Testis (tissue), 3 donors: ENCODE results near the gene CUL4A. TPM values are rescaled to one million over a fixed set of nuclear protein-coding genes. Genes with fewer than 3 reads are reported as not detected.
"Not testable (repeated sequence)": the region's sequence is repeated elsewhere in the genome, so short reads cannot be mapped to it uniquely, and the experiment has no call there.

Source experiments
- DNase-seq: peaks from one replicate; pipeline ENCODE4 v3.0.0-alpha.2; 2019
- H3K27ac ChIP-seq, 2 donors: fragments of 200-600 bp; sonication (generic); one replicate each; pipeline ENCODE4 v1.5.1; 2019
- H3K27me3 ChIP-seq: fragments of 200-600 bp; sonication (generic); one replicate; pipeline ENCODE4 v1.5.1; 2019
- H3K36me3 ChIP-seq: fragments of 200-600 bp; sonication (generic); one replicate; pipeline ENCODE4 v1.5.1; 2017; ENCODE audit warnings: low read depth; ENCODE audit errors: missing control alignments
- H3K4me1 ChIP-seq: fragments of 200-600 bp; sonication (generic); one replicate; pipeline ENCODE4 v1.5.1; 2019
- H3K4me3 ChIP-seq, 2 donors: fragments of 200-600 bp; sonication (generic); one replicate each; pipeline ENCODE4 v1.5.1; 2017 to 2019
- H3K9me3 ChIP-seq: fragments of 200-600 bp; sonication (generic); one replicate; pipeline ENCODE4 v1.5.1; 2017
- POLR2A ChIP-seq: fragments of 450-650 bp; IDR thresholded peaks from one replicate; pipeline ENCODE4 v1.6.1; 2017; ENCODE audit warnings: antibody characterized with exemption, mild to moderate bottlenecking, moderate library complexity
- WGBS, 2 donors: methylation state at CpG; one replicate each; pipeline ENCODE4 v1.1.5; 2018; 5-methylcytosine and 5-hydroxymethylcytosine counted together
- intact Hi-C: fragments of 100-400 bp; cut with DNase I; formaldehyde crosslinking; loops from one replicate; pipeline ENCODE4 v1.15.1; 2023; ENCODE audit warnings: low total_unique reads
- microRNA-seq, 2 donors: library from miRNA; unstranded; fragments of <30 nt; microRNA quantifications; one replicate each; pipeline ENCODE4, GENCODE V29; 2016; ENCODE audit warnings: borderline number of aligned reads in 2 of 2, borderline replicate concordance in 1 of 2
- polyA plus RNA-seq: library from polyadenylated mRNA; stranded (reverse); fragments of 350-450 nt; fragmentation: Illumina TruSeq; extraction: RNeasy Lipid Tissue Mini Kit (QIAGEN cat#74804); gene quantifications from one replicate; pipeline ENCODE4 v1.2.3, GENCODE V29; 2014; ENCODE audit warnings: low read depth, low replicate concordance; ENCODE audit not compliant: insufficient read depth
- small RNA-seq, 2 donors: library from RNA; depleted of rRNA; stranded (forward); fragments of <200 nt; gene quantifications; one replicate each; pipeline ENCODE3, GENCODE V24; 2016
- total RNA-seq, 2 donors: library from RNA; depleted of rRNA; stranded (reverse); fragments of >200 nt; gene quantifications; one replicate each; pipeline ENCODE4 v1.2.3, GENCODE V29; 2016
- TF ChIP-seq, protein P1 (sequence below), 3 experiments: fragments of 450-650 bp in 2 of 3; fragments of 200-600 bp in 1 of 3; sonication (generic) in 1 of 3; IDR thresholded peaks; one replicate each; pipeline ENCODE4 v1.5.1; 2016 to 2019; ENCODE audit warnings: antibody characterized with exemption in 3 of 3, mild to moderate bottlenecking in 2 of 3, moderate library complexity in 1 of 3

Gene CUL4A
- total and polyA plus RNA-seq, 3 donors from 2014 or later: 103 to 168 (median 152) TPM

DNA sequence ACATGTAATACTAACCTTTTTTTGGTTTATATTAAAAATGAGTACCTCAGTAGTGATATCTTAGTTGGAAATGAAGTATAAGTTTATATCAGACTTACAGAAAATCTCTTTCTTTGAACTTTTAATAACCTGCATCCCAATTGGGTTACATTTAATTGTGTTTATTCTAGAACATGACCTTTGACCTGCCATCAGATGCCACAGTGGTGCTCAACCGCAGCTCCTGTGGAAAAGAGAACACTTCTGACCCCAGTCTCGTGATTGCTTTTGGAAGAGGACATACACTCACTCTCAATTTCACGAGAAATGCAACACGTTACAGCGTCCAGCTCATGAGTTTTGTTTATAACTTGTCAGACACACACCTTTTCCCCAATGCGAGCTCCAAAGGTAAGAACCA, 100.1 kb downstream of the CUL4A start:
- H3K36me3 ChIP-seq: no peaks in the 10 kb centered on the region
- H3K27me3 ChIP-seq: no peaks in the 10 kb centered on the region
- no peaks in the 10 kb centered on the region for H3K4me1 ChIP-seq
- H3K27ac ChIP-seq: no peak overlapping the region
- TF ChIP-seq, protein P1, sequence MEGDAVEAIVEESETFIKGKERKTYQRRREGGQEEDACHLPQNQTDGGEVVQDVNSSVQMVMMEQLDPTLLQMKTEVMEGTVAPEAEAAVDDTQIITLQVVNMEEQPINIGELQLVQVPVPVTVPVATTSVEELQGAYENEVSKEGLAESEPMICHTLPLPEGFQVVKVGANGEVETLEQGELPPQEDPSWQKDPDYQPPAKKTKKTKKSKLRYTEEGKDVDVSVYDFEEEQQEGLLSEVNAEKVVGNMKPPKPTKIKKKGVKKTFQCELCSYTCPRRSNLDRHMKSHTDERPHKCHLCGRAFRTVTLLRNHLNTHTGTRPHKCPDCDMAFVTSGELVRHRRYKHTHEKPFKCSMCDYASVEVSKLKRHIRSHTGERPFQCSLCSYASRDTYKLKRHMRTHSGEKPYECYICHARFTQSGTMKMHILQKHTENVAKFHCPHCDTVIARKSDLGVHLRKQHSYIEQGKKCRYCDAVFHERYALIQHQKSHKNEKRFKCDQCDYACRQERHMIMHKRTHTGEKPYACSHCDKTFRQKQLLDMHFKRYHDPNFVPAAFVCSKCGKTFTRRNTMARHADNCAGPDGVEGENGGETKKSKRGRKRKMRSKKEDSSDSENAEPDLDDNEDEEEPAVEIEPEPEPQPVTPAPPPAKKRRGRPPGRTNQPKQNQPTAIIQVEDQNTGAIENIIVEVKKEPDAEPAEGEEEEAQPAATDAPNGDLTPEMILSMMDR (IDR thresholded peaks at IDR 0.05): no peak
- no peak for TF ChIP-seq POLR2A
- DNase-seq: no peak
- no peaks in the 10 kb centered on the region for H3K9me3 ChIP-seq
- intact Hi-C loops: no loop called here
- 90% methylated on average over 6 of the region's 6 CpGs for WGBS, 2 donors
- H3K4me3 ChIP-seq: no peak overlapping the region

DNA sequence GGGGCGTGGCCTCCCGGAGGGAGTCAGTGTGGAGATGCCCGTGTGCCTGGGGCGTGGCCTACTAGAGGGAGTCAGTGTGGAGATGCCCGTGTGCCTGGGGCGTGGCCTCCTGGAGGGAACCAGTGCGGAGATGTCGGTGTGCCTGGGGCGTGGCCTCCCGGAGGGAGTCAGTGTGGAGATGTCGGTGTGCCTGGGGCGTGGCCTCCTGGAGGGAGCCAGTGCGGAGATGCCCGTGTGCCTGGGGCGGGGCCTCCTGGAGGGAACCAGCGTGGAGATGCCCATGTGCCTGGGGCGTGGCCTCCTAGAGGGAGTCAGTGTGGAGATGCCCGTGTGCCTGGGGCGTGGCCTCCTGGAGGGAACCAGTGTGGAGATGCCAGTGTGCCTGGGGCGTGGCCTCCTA, 104.7 kb downstream of the CUL4A start:
- H3K9me3 ChIP-seq, H3K36me3 ChIP-seq, H3K27me3 ChIP-seq, DNase-seq, H3K27ac ChIP-seq, H3K4me3 ChIP-seq, H3K4me1 ChIP-seq, intact Hi-C loops: not testable (repeated sequence)
- 92 to 100% methylated on average over 3 to 20 of the region's 20 CpGs for WGBS, 2 donors

DNA sequence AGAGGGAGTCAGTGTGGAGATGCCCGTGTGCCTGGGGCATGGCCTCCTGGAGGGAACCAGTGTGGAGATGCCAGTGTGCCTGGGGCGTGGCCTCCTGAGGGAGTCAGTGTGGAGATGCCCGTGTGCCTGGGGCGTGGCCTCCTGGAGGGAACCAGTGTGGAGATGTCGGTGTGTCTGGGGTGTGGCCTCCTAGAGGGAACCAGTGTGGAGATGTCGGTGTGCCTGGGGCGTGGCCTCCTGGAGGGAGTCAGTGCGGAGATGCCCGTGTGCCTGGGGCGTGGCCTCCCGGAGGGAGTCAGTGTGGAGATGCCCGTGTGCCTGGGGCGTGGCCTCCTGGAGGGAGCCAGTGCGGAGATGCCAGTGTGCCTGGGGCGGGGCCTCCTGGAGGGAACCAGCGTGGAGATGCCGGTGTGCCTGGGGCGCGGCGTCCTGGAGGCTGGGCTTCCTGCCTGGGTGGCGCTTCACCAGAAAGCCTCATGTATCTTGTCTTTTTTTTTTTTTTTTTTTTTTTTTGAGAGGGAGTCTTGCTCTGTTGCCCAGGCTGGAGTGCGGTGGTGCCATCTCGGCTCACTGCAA, 105.6 kb downstream of the CUL4A start:
- WGBS, 2 donors: 92% methylated on average over 18 to 23 of the region's 23 CpGs
- H3K4me3 ChIP-seq, H3K4me1 ChIP-seq, H3K27ac ChIP-seq, intact Hi-C loops, DNase-seq, H3K27me3 ChIP-seq, H3K9me3 ChIP-seq, H3K36me3 ChIP-seq: not testable (repeated sequence)

DNA sequence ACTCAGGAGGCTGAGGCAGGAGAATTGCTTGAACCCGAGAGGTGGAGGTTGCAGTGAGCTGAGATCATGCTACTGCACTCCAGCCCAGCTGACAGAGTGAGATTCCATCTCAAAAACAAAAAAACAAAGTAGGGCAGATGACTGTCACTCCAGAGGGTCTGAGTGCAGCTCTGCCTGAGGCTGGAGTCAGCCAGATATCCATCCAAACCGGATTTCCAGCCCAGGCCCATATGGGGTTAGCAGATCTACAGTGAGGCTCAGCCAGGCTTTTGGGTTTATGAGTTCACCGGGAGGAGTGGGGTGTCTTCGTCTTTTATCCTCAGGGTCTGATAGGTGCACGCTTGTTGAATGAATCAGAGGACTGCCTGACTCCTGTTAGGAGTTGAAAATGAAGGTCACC, 106.6 kb downstream of the CUL4A start:
- no peak for DNase-seq
- Histone ChIP-seq H3K27ac (no peak overlapping the region), H3K27me3 (no peaks in the 10 kb centered on the region), H3K4me3 (no peak overlapping the region), H3K9me3 (no peaks in the 10 kb centered on the region), H3K4me1 (no peaks in the 10 kb centered on the region), H3K36me3 (no peaks in the 10 kb centered on the region)
- 43 to 93% methylated on average over 1 to 5 of the region's 5 CpGs for WGBS, 2 donors
- TF ChIP-seq POLR2A: no peak
- TF ChIP-seq, protein P1 (IDR thresholded peaks at IDR 0.05): no peak
- intact Hi-C loops: no loop called here

Small RNA genes lying within 50 kb of the gene (microRNA-seq; reads per million reads assigned to microRNA genes)
- gene MIR8075: 0 reads per million in 2 donors

Small RNA genes lying within 50 kb of the gene (small RNA-seq; reads per million reads assigned to genes)
- 0 reads per million in 2 donors for gene AL137002.1
- 0 reads per million in 2 donors for gene MIR8075

Other genes with a start within 250 kb of the CUL4A start
- gene MCF2L, start 240.4 kb upstream of the CUL4A start, total RNA-seq: 10 to 100 TPM; 14.6 to 17.6 TPM
- gene MCF2L, start 240.4 kb upstream of the CUL4A start, polyA plus RNA-seq: 5.0 TPM
- gene F7, start 103.8 kb upstream of the CUL4A start, total RNA-seq: 1 to 10 TPM; 2.4 to 4.9 TPM
- 2.2 TPM for gene F7, start 103.8 kb upstream of the CUL4A start, polyA plus RNA-seq
- gene F10, start 86.8 kb upstream of the CUL4A start, total RNA-seq: 10 to 100 TPM; 19.9 to 33.7 TPM
- gene F10, start 86.8 kb upstream of the CUL4A start, polyA plus RNA-seq: 31.9 TPM
- gene PROZ, start 51.0 kb upstream of the CUL4A start, total RNA-seq: under 1 TPM; 0.63 to 0.81 TPM
- gene PROZ, start 51.0 kb upstream of the CUL4A start, polyA plus RNA-seq: 0.42 TPM
- gene PCID2, start 944 bp upstream of the CUL4A start, total RNA-seq: 10 to 100 TPM; 72.2 to 73.4 TPM
- gene PCID2, start 944 bp upstream of the CUL4A start, polyA plus RNA-seq: 130 TPM
- 100 to 1,000 TPM; 177 to 231 TPM for gene LAMP1, start 87.6 kb downstream of the CUL4A start, total RNA-seq
- gene LAMP1, start 87.6 kb downstream of the CUL4A start, polyA plus RNA-seq: 254 TPM
- 10 to 100 TPM; 19.1 to 25.7 TPM for gene GRTP1, start 154.5 kb downstream of the CUL4A start, total RNA-seq
- 18.7 TPM for gene GRTP1, start 154.5 kb downstream of the CUL4A start, polyA plus RNA-seq
- gene ADPRHL1, start 243.9 kb downstream of the CUL4A start, total RNA-seq: 1 to 10 TPM; 6.6 to 9.3 TPM
- 6.2 TPM for gene ADPRHL1, start 243.9 kb downstream of the CUL4A start, polyA plus RNA-seq